ENCODE results near the gene RNF157. TPM values are rescaled to one million over a fixed set of nuclear protein-coding genes. Genes with fewer than 3 reads are reported as not detected.

RNF157 gene
- 10 to 100 TPM; 26.1 to 29.1 (median 27.5) TPM for polyA plus RNA-seq (ENCODE audit: insufficient read length in 3 of 3)

DNA sequence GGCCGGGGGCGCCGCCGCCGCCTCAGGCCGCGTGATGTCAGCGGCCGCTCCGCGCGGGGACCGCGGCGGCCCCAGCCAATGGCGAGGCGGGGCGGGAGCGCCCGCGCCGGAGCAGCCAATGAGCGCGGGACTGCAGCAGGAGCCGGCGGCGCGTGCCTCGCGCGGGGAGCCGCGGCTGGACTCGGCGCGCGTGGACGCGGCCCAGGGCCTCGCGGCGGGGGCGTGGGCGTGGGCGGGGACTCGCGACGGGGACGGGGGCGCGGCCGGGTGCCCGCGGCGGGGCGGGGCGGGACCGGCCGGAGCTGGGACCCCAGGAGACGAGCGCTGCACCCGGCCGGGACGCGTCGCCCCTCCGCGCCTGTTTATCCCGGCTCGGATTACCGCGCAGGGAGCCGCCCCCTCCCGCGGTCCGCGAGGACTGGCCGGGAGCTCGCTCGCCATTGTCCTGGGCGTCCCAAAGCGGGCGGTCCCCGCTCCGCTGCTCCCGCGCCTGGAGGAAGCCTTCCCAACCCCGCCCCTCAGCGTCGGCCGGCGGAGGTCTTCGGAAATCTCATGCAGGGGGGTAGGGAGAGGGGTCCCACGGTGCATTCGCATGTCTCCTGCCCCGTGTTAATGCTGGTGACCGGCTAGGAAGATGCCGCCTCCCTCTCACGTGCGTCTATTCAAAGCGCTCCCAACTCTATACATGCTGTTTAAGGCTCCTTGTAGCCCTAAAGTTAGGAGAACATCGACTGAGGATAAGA lies at the start of gene RNF157:
TSS of gene RNF157 (minus strand) at position 33 of the 743 bp plus-strand sequence. CDS start 253 bp downstream, outside the sequence.
- DNase-seq (ENCODE audit: low read depth in 3 of 3, low spot score in 2 of 3), result no peak

DNA sequence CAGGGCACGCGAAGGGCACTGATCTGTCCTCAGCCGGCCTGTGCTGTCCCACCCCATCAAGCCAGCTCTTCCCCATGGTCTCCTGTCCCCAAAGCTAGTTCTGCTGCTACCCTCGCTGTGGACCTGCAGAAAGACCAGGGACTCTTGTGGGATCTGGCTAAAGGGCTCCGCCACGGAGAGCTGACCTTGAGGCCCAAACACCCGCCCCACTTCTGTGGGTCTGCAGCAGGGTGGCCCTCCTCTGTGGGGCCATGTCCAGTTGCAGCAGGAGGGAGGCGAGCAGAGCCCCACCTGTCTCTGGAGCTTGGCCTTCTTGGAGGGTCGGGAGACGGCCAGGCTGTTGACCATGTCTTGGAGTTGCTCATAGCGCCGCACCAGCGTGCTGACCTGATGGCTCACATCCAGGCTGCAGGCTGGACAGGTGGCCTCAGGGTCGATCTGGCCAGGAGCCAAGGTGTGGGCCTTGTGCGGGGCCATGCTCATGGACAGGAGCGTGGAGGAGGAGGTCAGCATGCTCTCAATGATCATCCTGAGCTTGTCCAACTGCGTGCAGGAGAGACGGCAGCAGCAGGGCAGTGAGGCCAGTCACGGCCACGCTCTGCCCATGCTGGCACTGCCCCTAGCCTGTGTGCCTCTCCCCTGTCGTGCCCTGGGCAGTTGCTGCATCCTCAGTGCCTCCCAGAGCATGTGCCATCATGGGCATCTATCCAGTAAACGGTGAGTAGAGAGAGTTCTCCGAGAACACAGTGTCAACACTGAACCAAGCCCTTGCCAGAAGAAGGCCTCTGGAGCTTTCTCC lies 41.5 kb upstream of the RNF157 start:
- no peak for DNase-seq (ENCODE audit: low read depth in 3 of 3, low spot score in 2 of 3)

DNA sequence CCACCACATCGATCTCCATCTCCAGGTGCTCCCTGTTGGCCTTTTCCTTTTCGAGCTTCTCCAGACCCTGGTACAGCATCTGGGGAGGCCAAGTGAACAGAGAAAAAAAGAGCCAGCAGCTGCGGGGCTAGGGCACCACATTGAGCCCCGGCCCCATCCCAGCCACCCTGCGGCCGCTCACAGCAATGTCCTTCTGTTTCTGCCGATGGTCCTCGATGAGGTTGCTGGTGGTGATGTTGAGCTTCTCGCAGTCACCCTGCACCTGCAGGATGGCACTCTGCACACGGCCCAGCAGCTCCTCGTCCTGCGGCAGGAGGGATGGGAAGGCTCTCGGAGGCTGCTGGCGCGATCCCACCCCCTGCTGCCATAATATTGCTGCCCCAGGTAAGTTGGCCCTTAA lies 40.4 kb upstream of the RNF157 start:
- no peak for DNase-seq (ENCODE audit: low read depth in 3 of 3, low spot score in 2 of 3)

DNA sequence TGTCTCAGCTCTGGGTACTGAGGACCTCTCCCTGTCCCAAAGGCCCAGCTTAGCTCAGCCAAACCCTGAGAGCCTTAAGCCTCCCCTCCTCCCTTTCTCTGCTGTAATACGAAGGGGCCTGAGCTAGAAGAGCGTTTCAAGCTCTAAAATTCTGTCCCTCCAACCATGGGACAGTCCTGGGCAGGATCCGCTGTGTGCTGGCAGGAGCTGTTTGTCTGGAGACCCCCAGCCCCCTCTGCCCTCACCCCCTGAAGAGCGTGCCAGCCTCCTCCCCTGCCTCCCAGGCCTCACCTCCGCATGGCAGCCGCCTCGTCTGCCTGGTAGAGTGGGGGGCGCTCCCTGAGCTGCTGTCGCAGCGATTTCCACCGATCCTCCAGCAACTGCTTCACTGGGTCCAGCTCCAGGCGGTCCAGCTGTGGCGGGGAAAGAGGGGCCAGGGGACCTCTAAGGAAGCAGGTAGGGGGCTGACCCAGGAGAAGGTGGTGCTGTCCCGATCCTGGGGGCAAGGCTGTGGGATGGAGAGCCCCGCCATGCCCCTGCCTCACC lies 39.5 kb upstream of the RNF157 start:
- DNase-seq (ENCODE audit: low read depth in 3 of 3, low spot score in 2 of 3), result no peak

DNA sequence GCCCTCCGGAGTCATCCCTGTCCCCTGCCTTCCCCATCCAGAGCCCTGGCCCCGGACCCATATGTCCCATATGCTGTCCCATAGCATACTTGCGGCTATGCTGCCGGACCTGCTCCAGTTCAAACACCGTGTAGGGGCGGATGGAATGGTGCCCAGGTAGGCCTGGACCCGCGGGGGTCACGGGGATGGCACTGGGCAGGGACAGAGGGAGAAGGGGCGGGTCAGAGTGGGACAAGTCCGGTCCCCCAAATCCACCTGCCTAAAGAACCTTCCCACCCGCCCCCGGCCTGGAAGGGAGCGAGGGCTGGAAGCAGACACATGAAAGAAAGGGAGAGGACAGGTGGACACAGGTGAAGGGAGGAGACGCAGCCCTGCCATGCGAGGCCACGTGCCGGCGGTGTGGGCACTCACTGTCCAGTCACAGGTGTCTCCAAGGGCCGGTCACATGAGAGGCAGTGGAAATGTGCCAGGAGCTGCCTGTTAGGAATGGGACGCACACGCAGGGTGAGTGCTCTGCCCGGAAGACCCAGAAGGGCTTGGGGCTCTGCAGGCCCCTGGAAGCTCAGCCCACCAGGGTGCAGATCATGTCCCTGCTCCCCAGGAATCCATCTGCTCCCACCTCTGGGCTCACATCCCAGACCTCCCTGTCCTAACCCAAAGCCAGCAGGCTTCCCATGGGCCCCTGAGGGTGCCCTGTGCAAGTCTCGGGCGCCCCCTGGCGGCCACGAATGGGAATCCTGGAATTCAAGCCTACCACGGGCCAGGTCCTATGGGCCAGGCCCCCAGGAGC lies 38.9 kb upstream of the RNF157 start:
- peak in 1 of 3 donors; percentile 65 for DNase-seq (ENCODE audit: low read depth in 3 of 3, low spot score in 2 of 3)

DNA sequence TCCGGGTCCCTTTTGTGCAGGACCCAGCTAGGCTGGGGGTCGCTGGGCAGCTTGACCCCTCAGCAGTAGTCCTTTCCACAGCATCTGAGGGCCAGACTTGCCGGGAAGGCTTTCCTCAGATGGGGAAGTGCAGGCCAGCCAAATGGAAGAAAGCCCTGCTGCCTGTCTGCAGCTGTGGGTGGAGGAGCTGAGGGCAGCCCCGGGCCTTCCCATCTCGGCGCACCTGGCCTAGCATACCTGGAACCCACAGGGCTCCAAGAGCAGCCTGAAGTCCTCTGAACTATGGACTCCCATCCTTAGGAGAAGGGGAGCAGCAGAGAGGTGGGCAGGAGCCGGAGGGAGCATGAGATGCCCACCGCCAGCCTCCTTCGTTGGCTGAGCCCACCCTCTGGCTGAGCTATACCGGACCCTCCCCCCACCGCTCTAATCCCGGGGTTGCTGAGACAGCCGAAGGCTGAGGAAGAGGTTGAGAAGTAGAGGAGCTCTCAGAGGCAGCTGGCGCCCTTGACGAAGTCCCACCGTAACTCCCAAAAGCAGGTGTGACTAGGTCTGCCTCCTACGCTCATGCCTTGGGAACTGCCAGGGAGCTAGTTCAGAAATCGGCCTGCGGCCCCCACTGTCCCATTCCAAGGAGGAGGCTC lies 38.1 kb upstream of the RNF157 start:
- DNase-seq (ENCODE audit: low read depth in 3 of 3, low spot score in 2 of 3), result no peak

DNA sequence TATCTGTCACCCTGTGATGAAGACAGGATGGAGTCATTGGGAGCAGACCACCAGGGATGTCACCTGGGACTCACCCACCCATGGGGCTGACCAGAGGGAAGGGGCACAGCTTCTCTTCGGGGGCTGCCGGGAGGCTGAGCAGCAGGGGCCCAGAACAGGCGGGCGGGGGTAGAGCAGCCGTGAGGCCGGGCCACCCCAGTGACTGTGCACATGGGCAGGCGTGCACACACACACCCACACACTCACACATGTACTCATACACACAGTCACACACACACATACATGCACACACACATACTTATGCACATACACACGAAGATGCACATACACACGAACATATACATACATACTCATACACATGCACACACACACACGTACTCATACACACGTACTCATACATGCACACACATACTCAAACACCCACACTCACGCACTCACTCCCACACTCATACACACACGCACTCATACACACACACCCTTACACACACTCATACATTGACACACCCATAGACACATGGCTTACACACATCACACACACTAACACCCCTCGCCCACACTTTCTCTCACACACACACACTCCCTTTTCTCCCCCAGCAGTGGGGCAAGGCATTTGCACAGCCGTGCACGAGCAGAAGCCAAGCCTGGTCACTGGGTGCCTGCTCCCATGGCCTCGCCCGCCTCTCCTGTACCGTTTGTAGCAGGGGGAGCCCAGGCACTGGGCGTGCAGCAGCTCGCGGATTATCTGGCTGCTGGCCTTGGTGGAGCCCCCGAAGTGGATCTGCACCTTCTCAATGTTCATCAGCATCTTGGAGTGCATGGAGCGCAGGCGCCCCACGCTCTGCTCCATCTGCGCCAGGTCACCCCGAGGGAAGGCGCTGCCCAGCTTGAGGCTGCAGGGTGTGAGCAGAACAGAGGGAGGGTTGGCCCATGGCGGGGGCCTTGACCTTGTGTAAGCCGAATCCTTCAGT lies 37.3 kb upstream of the RNF157 start:
- DNase-seq (ENCODE audit: low read depth in 3 of 3, low spot score in 2 of 3), result no peak

DNA sequence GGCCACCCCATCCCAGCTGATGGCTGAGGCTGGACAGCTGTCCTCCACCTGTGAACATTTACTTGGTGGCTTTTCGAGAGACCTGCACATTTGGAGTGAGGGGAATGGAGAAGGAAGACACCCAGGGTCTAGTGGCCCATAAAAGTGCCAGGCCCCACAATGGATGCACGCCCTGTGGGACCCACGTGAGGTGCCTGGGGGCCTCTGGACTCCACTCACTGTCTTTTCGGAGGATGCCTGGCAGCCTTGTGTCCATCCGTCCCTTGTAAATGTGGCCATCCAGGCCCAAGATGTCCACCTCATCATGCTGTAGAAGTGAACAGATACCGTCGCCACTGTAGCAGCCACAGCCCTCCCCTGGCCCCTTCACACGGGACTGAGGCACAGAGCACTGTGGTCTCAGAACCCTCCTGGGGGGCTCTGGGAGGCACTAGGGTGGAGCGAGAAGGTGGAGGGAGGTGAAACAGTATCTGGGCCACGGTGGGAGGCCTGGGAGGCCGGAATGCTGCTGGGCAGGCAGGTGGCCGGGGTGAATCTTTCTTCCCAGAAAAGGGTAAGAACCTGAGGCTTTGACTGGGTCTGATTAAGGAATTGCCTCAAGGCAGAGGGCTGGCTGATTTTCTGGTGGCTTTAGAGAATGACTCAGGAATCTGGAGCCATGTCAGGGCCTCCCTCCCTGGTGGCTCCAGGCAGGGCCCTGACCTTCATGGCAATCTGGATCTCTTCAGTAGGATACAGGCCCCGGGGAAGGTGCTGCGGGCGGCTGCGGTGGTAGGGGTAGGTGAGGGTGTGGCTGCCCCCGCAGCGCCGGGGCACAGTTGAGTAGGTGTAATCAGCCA lies 36.4 kb upstream of the RNF157 start:
- DNase-seq (ENCODE audit: low read depth in 3 of 3, low spot score in 2 of 3), result no peak

DNA sequence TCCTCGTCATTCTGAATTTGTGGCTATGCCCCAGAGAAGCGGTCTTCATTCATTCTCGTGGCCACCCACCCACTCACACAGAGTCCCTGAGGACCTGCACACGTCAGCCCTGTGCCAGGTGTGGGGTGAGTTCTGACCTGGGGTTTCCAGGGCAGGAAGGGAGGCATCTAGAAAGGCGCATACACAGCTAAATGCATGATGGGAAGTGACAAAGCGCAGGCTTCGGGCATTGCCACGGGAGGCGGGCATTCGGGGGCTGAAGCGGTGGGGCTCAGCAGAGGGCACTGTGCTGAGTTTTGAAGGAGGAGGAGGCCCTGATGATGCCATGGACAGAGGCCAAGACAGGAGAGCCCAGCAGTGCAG lies 35.8 kb upstream of the RNF157 start:
- DNase-seq (ENCODE audit: low read depth in 3 of 3, low spot score in 2 of 3), result no peak

DNA sequence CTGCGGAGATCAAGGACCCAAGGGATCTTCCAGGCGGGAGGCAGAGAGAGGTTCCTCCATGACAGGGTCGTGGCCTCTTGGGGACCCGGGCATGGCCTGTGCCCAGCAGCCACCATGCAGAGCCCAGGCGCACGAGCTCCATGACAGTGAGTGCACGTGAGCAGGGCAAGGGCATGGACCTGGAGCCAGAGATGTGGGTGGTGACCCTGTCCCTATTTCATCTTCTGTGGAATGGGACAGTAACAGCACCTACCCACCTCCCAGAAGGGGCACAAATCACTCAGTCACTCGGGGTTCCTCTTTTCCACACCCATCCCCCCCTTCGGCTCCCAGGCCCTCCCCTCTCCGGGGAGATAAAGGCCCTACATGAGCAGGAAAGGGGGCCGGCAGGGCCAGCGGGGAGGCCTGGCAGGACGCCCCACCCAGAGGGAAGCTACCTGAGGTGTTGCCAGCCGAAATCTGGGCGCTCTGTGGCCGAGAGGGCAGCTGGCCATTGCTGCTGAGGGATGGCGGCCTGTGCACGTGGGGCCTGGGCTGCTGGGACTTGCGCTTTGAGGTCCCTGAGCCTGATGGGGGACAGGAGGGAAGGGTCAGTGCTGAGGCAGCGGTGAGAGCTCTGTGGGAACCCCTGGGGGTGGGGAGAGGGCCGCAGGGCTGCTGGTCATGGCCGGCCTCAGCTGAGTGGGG lies 35.2 kb upstream of the RNF157 start:
- no peak for DNase-seq (ENCODE audit: low read depth in 3 of 3, low spot score in 2 of 3)

DNA sequence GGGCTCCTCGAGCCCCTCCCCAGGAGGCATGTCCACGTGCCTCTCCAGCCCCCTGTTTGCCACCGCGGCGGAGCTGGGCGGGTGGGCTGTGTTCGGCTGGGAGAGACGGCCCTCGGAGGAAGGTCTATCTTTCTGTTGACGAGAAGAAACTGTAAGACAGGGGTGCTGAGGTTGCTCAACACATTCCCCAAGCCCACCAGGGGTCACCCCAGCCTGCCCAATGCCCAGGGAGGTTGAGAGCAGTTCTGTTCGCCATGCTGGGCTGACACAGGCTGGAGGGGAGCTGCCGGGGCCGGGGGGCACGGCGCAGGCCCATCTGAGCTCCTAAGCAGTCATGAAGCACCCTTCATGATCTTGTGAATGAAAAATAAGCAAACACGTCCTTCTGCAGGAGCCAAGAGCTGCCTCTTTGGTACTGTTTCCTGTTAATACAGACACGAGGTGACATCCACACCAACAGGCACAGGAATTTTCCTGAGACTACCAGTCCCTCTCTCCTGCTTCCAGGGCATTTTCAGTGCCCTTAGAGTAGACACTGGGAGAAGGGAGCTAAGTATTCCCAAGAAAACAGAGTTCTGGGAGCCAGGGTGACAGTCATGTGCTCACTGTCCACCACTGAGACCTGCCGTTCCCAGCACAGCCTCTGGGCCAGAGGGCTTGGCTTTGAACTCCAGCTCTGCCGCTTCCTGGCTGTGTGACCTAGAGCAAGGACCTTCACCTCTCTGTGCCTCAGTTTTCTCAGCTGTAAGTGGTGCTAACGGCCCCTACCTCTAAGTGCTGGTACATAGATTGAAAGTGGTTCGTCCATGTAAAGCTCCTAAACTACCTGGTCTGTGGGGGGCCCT lies 34.0 kb upstream of the RNF157 start:
- no peak for DNase-seq (ENCODE audit: low read depth in 3 of 3, low spot score in 2 of 3)

DNA sequence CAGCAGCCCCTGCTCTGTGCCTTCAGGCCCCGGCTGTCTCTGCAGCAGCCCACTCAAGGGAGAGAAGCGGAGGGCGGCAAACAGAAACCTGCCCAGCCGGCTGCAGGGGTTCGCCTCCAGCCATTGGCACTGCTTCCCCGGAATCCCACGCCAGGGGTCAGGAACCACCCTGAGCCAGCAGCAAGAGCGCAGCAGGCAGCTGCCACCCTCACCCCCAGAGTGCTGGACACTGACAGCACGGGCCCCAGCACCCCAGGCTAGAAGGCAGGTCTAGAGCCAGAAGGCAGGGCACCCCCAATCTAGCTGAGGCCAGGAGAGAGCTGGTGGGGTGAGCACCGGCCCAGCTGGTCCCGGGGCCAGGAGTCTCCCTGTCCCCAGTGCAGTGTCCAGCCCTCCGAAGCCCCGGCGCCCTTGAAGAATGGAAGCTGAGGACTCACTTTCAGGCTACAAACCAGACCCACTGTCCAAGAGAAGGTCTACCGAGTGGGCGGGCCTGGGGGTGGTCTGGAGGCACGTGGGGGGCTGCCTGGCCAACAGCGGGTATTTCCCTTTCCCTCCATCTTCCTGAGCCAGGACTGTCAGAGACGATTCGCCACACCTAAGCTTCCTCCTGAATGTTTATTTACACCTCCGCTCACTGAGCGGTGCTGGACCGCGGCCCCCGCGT lies 33.3 kb upstream of the RNF157 start:
- DNase-seq (ENCODE audit: low read depth in 3 of 3, low spot score in 2 of 3), result no peak

DNA sequence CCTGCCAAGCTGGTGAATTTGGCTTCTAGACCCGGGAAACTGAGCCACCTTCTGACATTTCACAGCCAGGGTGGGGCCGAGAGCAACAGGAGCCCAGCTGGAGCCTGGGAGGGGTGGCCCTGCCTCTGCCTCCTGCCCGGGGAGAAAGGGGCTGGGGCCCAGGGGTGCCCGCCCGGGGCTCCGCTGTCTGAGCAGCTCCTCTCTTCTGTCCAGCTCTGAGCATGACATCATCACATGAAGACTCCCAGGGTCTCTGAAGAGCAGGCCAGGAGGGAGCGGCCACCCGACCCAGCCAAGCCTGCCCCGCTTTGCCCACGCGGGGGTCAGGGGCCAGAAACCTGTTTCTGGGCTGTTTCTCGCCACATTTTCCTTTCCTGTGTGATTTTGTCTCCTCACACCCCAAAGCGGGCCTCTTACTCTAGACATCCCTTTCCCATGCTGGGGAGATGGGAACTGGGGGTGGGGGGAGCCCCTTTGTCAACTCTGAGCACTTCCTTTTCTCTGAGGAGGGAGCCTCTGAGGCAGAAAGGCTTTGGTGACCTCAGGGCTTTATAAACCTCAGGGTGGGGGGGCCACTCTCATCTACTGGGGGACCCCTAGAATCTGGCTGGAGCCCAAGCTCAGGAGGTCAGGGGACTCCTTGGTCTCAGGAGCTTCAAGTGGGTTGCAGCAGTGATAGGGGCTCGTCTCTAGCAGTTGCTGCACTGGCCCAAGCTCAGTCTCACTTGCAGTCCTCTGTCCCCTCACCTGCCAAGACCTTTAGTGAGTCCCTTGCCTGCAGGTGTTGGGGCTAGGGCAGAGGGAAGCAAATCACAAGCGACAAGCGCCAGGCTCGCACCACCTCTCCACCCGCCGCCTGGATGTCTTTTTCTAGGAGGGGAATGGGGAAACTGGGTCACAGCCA lies 32.5 kb upstream of the RNF157 start:
- DNase-seq (ENCODE audit: low read depth in 3 of 3, low spot score in 2 of 3), result no peak

DNA sequence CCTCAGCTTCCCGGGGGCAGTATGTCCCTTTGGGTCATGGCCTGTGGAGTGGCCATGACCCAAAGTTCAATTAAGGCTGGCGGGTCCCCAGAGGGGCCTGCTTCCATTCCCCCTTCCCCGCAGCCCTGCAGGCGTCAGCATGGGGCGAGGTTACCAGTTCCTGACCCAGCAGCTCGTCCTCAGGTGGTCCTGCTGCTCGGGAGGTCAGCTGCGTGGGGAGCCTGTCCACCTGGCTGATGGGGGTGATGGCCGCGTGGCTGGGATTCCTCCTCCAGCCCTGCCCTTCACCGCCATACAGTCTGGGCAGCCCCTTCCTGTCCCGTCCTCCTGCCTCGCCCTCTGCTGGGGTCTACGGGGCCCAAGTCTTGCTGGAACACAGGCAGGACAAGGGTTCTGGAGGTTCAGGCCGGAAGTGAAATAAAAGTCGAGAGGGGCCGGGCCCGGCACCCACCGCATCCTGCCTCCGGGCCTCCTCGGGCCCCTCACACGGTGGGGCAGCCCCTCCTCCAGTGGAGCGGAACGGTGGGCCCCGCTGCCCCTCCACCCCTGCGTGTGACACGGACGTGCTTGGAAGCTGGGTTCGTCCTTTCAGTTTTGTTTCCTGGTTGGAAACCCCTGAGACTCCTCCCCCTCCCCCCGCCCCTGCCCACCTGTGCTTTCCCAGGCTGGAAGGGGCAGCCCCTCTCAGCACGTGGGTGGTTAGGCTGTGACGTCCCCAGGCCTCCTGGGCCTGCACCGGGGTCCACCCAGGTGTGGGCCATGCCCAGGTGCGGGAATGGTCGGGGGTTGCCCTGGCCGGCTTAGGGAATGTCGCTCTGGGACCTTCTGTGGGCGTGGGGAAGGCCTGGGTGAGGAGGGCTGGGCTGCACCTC lies 31.6 kb upstream of the RNF157 start:
- no peak for DNase-seq (ENCODE audit: low read depth in 3 of 3, low spot score in 2 of 3)

Data from right renal cortex interstitium (tissue), 3 donors.